ENCODE measurements around the gene CYTH3.

CYTH3 gene

DNA sequence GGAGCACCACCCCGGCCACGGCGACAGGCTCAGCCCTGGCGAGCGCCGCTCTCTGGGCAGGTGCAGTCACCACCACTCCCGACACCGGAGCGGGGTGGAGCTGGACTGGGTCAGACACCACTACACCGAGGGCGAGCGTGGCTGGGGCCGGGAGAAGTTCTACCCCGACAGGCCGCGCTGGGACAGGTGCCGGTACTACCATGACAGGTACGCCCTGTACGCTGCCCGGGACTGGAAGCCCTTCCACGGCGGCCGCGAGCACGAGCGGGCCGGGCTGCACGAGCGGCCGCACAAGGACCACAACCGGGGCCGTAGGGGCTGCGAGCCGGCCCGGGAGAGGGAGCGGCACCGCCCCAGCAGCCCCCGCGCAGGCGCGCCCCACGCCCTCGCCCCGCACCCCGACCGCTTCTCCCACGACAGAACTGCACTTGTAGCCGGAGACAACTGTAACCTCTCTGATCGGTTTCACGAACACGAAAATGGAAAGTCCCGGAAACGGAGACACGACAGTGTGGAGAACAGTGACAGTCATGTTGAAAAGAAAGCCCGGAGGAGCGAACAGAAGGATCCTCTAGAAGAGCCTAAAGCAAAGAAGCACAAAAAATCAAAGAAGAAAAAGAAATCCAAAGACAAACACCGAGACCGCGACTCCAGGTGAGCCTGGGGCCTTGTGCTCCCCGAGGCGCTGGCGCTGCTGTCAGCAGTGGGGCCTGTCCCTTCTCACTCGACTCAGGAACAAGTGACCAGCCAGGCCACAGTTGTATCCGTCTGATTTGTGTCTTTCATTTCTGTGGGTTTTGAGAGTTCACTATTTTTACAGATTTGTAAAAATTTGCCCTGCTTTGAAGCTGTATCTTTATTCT is 117.7 kb downstream of the CYTH3 start:
- TF ChIP-seq EGR1 (IDR thresholded peaks at IDR 0.05), result no peak
- TF ChIP-seq TEAD4 (IDR thresholded peaks at IDR 0.05), result no peak
- TF ChIP-seq CEBPB (IDR thresholded peaks at IDR 0.05), result no peak
- TF ChIP-seq, protein P1, sequence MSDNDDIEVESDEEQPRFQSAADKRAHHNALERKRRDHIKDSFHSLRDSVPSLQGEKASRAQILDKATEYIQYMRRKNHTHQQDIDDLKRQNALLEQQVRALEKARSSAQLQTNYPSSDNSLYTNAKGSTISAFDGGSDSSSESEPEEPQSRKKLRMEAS (IDR thresholded peaks at IDR 0.05), result no peak
- no peak for TF ChIP-seq FOXM1 (IDR thresholded peaks at IDR 0.05; ENCODE audit: borderline replicate concordance, low read depth)
- TF ChIP-seq TAF1 (IDR thresholded peaks at IDR 0.05; ENCODE audit: low read depth), result no peak
- TF ChIP-seq ZBTB7A (IDR thresholded peaks at IDR 0.05; ENCODE audit: low read depth), result no peak
- TF ChIP-seq, protein P2, sequence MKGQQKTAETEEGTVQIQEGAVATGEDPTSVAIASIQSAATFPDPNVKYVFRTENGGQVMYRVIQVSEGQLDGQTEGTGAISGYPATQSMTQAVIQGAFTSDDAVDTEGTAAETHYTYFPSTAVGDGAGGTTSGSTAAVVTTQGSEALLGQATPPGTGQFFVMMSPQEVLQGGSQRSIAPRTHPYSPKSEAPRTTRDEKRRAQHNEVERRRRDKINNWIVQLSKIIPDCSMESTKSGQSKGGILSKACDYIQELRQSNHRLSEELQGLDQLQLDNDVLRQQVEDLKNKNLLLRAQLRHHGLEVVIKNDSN (IDR thresholded peaks at IDR 0.05), result no peak
- TF ChIP-seq CREB1 (IDR thresholded peaks at IDR 0.05; ENCODE audit: low read depth), result no peak
- no peak for TF ChIP-seq TCF12 (IDR thresholded peaks at IDR 0.05; ENCODE audit: low read depth)
- TF ChIP-seq YY1 (IDR thresholded peaks at IDR 0.05; ENCODE audit: low read depth), result no peak
- no peak for TF ChIP-seq REST (IDR thresholded peaks at IDR 0.05; ENCODE audit: low read depth)
- no peak for TF ChIP-seq EP300 (IDR thresholded peaks at IDR 0.05; ENCODE audit: borderline replicate concordance)
- no peak for TF ChIP-seq RAD21 (IDR thresholded peaks at IDR 0.05; ENCODE audit: low read depth)
- TF ChIP-seq NFIC (IDR thresholded peaks at IDR 0.05), result no peak

- TF ChIP-seq, protein P2 (IDR thresholded peaks at IDR 0.05), result no peak
- TF ChIP-seq TAF1 (IDR thresholded peaks at IDR 0.05; ENCODE audit: low read depth) (no peak), ZBTB7A (IDR thresholded peaks at IDR 0.05; ENCODE audit: low read depth) (no peak), EGR1 (IDR thresholded peaks at IDR 0.05) (no peak), NFIC (IDR thresholded peaks at IDR 0.05) (no peak), CEBPB (IDR thresholded peaks at IDR 0.05) (no peak), YY1 (IDR thresholded peaks at IDR 0.05; ENCODE audit: low read depth) (no peak), RAD21 (IDR thresholded peaks at IDR 0.05; ENCODE audit: low read depth) (no peak), EP300 (IDR thresholded peaks at IDR 0.05; ENCODE audit: borderline replicate concordance) (no peak), TCF12 (IDR thresholded peaks at IDR 0.05; ENCODE audit: low read depth) (no peak), REST (IDR thresholded peaks at IDR 0.05; ENCODE audit: low read depth) (no peak), FOXM1 (IDR thresholded peaks at IDR 0.05; ENCODE audit: borderline replicate concordance, low read depth) (no peak)
- TF ChIP-seq, protein P1 (IDR thresholded peaks at IDR 0.05), result no peak
These were observed 118.5 kb downstream of the CYTH3 start for GRCh38 chr7:6153646-6154541.

DNA sequence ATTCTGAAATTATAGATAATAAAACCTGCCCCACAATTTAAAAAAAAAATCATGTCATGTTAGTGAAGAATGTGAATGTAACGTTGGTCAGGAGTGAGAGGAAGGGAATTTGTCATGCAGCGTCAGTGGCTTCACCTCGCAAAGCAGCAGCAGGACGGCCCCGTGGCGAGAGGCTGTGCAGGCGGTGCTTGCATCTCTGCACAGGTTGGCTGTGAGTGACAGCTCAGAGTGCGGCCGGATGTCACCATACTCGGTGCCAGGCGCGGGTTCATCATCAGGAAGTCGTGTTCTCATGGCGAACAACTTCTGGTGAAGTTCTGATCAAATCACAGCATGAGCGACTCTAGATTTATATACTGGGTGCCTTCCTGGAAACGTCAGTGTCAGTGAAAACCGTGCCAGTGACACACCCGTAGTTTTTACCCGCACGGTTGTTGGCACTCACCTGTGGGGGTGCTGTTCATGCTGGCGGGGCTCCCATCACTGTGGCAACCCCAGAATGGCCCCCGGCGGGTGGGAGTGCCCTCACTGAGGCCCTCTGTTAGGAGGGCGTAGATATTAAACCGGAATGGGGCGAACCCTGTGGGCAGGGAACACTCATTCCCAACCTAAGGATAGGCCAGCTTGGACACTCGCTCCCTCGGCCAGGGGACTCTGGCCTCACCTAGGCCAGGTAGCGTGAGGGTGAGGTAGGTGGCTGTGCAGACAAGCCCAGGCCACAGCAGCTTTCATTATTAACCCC is 120.3 kb downstream of the CYTH3 start:
- TF ChIP-seq TAF1 (IDR thresholded peaks at IDR 0.05; ENCODE audit: low read depth), result no peak
- no peak for TF ChIP-seq FOXM1 (IDR thresholded peaks at IDR 0.05; ENCODE audit: borderline replicate concordance, low read depth)
- TF ChIP-seq TCF12 (IDR thresholded peaks at IDR 0.05; ENCODE audit: low read depth), result no peak
- TF ChIP-seq EP300 (IDR thresholded peaks at IDR 0.05; ENCODE audit: borderline replicate concordance), result no peak
- TF ChIP-seq NFIC (IDR thresholded peaks at IDR 0.05), result no peak
- TF ChIP-seq CREB1 (IDR thresholded peaks at IDR 0.05; ENCODE audit: low read depth), result no peak
- TF ChIP-seq TEAD4 (IDR thresholded peaks at IDR 0.05), result no peak
- no peak for TF ChIP-seq RAD21 (IDR thresholded peaks at IDR 0.05; ENCODE audit: low read depth)
- no peak for TF ChIP-seq CEBPB (IDR thresholded peaks at IDR 0.05)
- no peak for TF ChIP-seq YY1 (IDR thresholded peaks at IDR 0.05; ENCODE audit: low read depth)
- no peak for TF ChIP-seq EGR1 (IDR thresholded peaks at IDR 0.05)
- no peak for TF ChIP-seq ZBTB7A (IDR thresholded peaks at IDR 0.05; ENCODE audit: low read depth)
- TF ChIP-seq, protein P2 (IDR thresholded peaks at IDR 0.05), result no peak

GRCh38 chr7:6149996-6150395 is 122.4 kb downstream of the CYTH3 start:
- TF ChIP-seq, protein P2 (IDR thresholded peaks at IDR 0.05), result no peak
- TF ChIP-seq ZBTB7A (IDR thresholded peaks at IDR 0.05; ENCODE audit: low read depth) (no peak), REST (IDR thresholded peaks at IDR 0.05; ENCODE audit: low read depth) (no peak), CEBPB (IDR thresholded peaks at IDR 0.05) (no peak), FOXM1 (IDR thresholded peaks at IDR 0.05; ENCODE audit: borderline replicate concordance, low read depth) (no peak), YY1 (IDR thresholded peaks at IDR 0.05; ENCODE audit: low read depth) (no peak), RAD21 (IDR thresholded peaks at IDR 0.05; ENCODE audit: low read depth) (no peak), NFIC (IDR thresholded peaks at IDR 0.05) (no peak), TCF12 (IDR thresholded peaks at IDR 0.05; ENCODE audit: low read depth) (no peak), CREB1 (IDR thresholded peaks at IDR 0.05; ENCODE audit: low read depth) (no peak), EP300 (IDR thresholded peaks at IDR 0.05; ENCODE audit: borderline replicate concordance) (no peak), TEAD4 (IDR thresholded peaks at IDR 0.05) (no peak), TAF1 (IDR thresholded peaks at IDR 0.05; ENCODE audit: low read depth) (no peak), EGR1 (IDR thresholded peaks at IDR 0.05) (no peak)
- TF ChIP-seq, protein P1 (IDR thresholded peaks at IDR 0.05), result no peak

All from Ishikawa (cell line).